BLaER1 (cell line): ENCODE results near the gene NFYC.

Experiments used
- H3K27ac ChIP-seq: shearing (Covaris generic); formaldehyde crosslinking; 2 replicates; pipeline ENCODE4 v1.8.1; 2022
- H3K27me3 ChIP-seq: shearing (Covaris generic); formaldehyde crosslinking; 2 replicates; pipeline ENCODE4 v1.8.1; 2022
- H3K36me3 ChIP-seq: shearing (Covaris generic); formaldehyde crosslinking; 2 replicates; pipeline ENCODE4 v1.8.1; 2022
- H3K4me1 ChIP-seq: shearing (Covaris generic); formaldehyde crosslinking; 2 replicates; pipeline ENCODE4 v1.8.1; 2022
- H3K4me2 ChIP-seq: shearing (Covaris generic); formaldehyde crosslinking; 2 replicates; pipeline ENCODE4 v1.8.1; 2022
- H3K4me3 ChIP-seq: shearing (Covaris generic); formaldehyde crosslinking; 2 replicates; pipeline ENCODE4 v1.8.1; 2022
- H3K9ac ChIP-seq: shearing (Covaris generic); formaldehyde crosslinking; 2 replicates; pipeline ENCODE4 v1.8.1; 2022
- H3K9me3 ChIP-seq: shearing (Covaris generic); formaldehyde crosslinking; 2 replicates; pipeline ENCODE4 v1.8.1; 2022
- H4K20me1 ChIP-seq: shearing (Covaris generic); formaldehyde crosslinking; 2 replicates; pipeline ENCODE4 v1.8.1; 2022
- Cebpa-rat ChIP-seq: shearing (Covaris generic); IDR thresholded peaks from 2 replicates; pipeline ENCODE4 v1.8.1; 2022

Gene NFYC

GRCh38 chr1:40785446-40785845, 93.9 kb downstream of the NFYC start:
- H3K36me3 ChIP-seq: no peaks in the 10 kb centered on the region
- no peak overlapping the region for H3K27ac ChIP-seq
- H3K4me3 ChIP-seq: no peak overlapping the region
- no peak for TF ChIP-seq Cebpa-rat
- H3K4me2 ChIP-seq: peak overlapping the region; percentile 99; the same call in 1 of the 2 replicates
- H3K9me3 ChIP-seq: no peaks in the 10 kb centered on the region
- no peak overlapping the region for H3K9ac ChIP-seq
- peaks cover 30% of the 10 kb centered on the region; the same call in 1 of the 2 replicates for H4K20me1 ChIP-seq
- peaks cover 36% of the 10 kb centered on the region for H3K4me1 ChIP-seq
- H3K27me3 ChIP-seq: peaks cover 53% of the 10 kb centered on the region

GRCh38 chr1:40786171-40786994, 94.9 kb downstream of the NFYC start:
- TF ChIP-seq Cebpa-rat: no peak
- H3K9me3 ChIP-seq: no peaks in the 10 kb centered on the region
- H3K36me3 ChIP-seq: no peaks in the 10 kb centered on the region
- H3K4me2 ChIP-seq: no peak overlapping the region
- no peak overlapping the region for H3K27ac ChIP-seq
- no peak overlapping the region for H3K4me3 ChIP-seq
- peaks cover 49% of the 10 kb centered on the region for H3K27me3 ChIP-seq
- H4K20me1 ChIP-seq: peaks cover 39% of the 10 kb centered on the region; the same call in 1 of the 2 replicates
- no peak overlapping the region for H3K9ac ChIP-seq
- peaks cover 45% of the 10 kb centered on the region for H3K4me1 ChIP-seq

GRCh38 chr1:40786995-40787705, 95.6 kb downstream of the NFYC start:
- no peak for TF ChIP-seq Cebpa-rat
- H3K27me3 ChIP-seq: peaks cover 42% of the 10 kb centered on the region
- no peak overlapping the region for H3K27ac ChIP-seq
- no peaks in the 10 kb centered on the region for H3K9me3 ChIP-seq
- H3K4me1 ChIP-seq: peaks cover 47% of the 10 kb centered on the region
- no peak overlapping the region for H3K4me3 ChIP-seq
- no peak overlapping the region for H3K4me2 ChIP-seq
- H3K36me3 ChIP-seq: no peaks in the 10 kb centered on the region
- no peak overlapping the region for H3K9ac ChIP-seq
- peaks cover 40% of the 10 kb centered on the region; the same call in 1 of the 2 replicates for H4K20me1 ChIP-seq

GRCh38 chr1:40787737-40788560, 96.4 kb downstream of the NFYC start:
- TF ChIP-seq Cebpa-rat: no peak
- H4K20me1 ChIP-seq: peaks cover 40% of the 10 kb centered on the region; the same call in 1 of the 2 replicates
- no peak overlapping the region for H3K27ac ChIP-seq
- peaks cover 34% of the 10 kb centered on the region for H3K27me3 ChIP-seq
- no peaks in the 10 kb centered on the region for H3K9me3 ChIP-seq
- H3K36me3 ChIP-seq: no peaks in the 10 kb centered on the region
- no peak overlapping the region for H3K4me3 ChIP-seq
- no peak overlapping the region for H3K4me2 ChIP-seq
- no peak overlapping the region for H3K9ac ChIP-seq
- H3K4me1 ChIP-seq: peaks cover 43% of the 10 kb centered on the region

GRCh38 chr1:40788561-40789341, 97.2 kb downstream of the NFYC start:
- H3K4me1 ChIP-seq: peaks cover 39% of the 10 kb centered on the region
- H3K9me3 ChIP-seq: no peaks in the 10 kb centered on the region
- no peak overlapping the region for H3K27ac ChIP-seq
- H4K20me1 ChIP-seq: peaks cover 40% of the 10 kb centered on the region; the same call in 1 of the 2 replicates
- peaks cover 31% of the 10 kb centered on the region for H3K27me3 ChIP-seq
- H3K4me2 ChIP-seq: no peak overlapping the region
- no peak overlapping the region for H3K4me3 ChIP-seq
- no peaks in the 10 kb centered on the region for H3K36me3 ChIP-seq
- no peak overlapping the region for H3K9ac ChIP-seq
- no peak for TF ChIP-seq Cebpa-rat

GRCh38 chr1:40789342-40789598, 97.8 kb downstream of the NFYC start:
- H3K36me3 ChIP-seq: no peaks in the 10 kb centered on the region
- no peaks in the 10 kb centered on the region for H3K9me3 ChIP-seq
- peaks cover 26% of the 10 kb centered on the region for H3K27me3 ChIP-seq
- no peak for TF ChIP-seq Cebpa-rat
- H3K4me2 ChIP-seq: no peak overlapping the region
- peaks cover 40% of the 10 kb centered on the region for H3K4me1 ChIP-seq
- H3K27ac ChIP-seq: no peak overlapping the region
- H4K20me1 ChIP-seq: peaks cover 40% of the 10 kb centered on the region; the same call in 1 of the 2 replicates
- H3K4me3 ChIP-seq: no peak overlapping the region
- no peak overlapping the region for H3K9ac ChIP-seq

- no peak overlapping the region for H3K4me3 ChIP-seq
- no peak for TF ChIP-seq Cebpa-rat
- no peak overlapping the region for H3K4me2 ChIP-seq
- no peak overlapping the region for H3K27ac ChIP-seq
- peaks cover 37% of the 10 kb centered on the region; the same call in 1 of the 2 replicates for H4K20me1 ChIP-seq
- H3K27me3 ChIP-seq: peaks cover 20% of the 10 kb centered on the region
- no peak overlapping the region for H3K9ac ChIP-seq
- H3K36me3 ChIP-seq: no peaks in the 10 kb centered on the region
- no peaks in the 10 kb centered on the region for H3K9me3 ChIP-seq
- peaks cover 39% of the 10 kb centered on the region for H3K4me1 ChIP-seq
These were observed 98.3 kb downstream of the NFYC start for GRCh38 chr1:40789661-40790430.

- no peak overlapping the region for H3K9ac ChIP-seq
These were observed 100.5 kb downstream of the NFYC start for GRCh38 chr1:40792036-40792435.

More at GRCh38 chr1:40792036-40792435, 100.5 kb downstream of the NFYC start:
- Histone ChIP-seq H3K4me3 (no peak overlapping the region), H3K4me1 (peaks cover 52% of the 10 kb centered on the region), H3K27me3 (0 out of 2 replicates have a peak, but pooled peaks cover 3% of the 10 kb centered on the region), H3K36me3 (no peaks in the 10 kb centered on the region), H3K27ac (no peak overlapping the region), H3K9me3 (no peaks in the 10 kb centered on the region), H3K4me2 (peak overlapping the region; percentile 32), H4K20me1 (peaks cover 23% of the 10 kb centered on the region; the same call in 1 of the 2 replicates)
- no peak for TF ChIP-seq Cebpa-rat
